Lower leg skin (tissue), 4 donors: ENCODE measurements around the gene TCF7L2. TPM values are rescaled to one million over a fixed set of nuclear protein-coding genes. Genes with fewer than 3 reads are reported as not detected.
"Not testable (repeated sequence)": the region's sequence is repeated elsewhere in the genome, so short reads cannot be mapped to it uniquely, and the experiment has no call there.

Source experiments
- DNase-seq, 2 donors: peaks; one replicate each; pipeline ENCODE4 v3.0.0-alpha.2; 2019; ENCODE audit warnings: low spot score in 2 of 2
- H3K4me3 ChIP-seq: fragments of 200-600 bp; sonication (generic); 2 replicates; pipeline ENCODE4 v1.5.1; 2017; ENCODE audit warnings: mild to moderate bottlenecking, low read depth; ENCODE audit not compliant: poor library complexity, severe bottlenecking
- CTCF ChIP-seq, 3 donors: fragments of 450-650 bp; IDR thresholded peaks; one replicate each; pipeline ENCODE4 v1.5.1; 2016; ENCODE audit warnings: antibody characterized with exemption in 3 of 3, mild to moderate bottlenecking in 3 of 3, moderate library complexity in 2 of 3
- POLR2A ChIP-seq, 2 donors: fragments of 450-650 bp; IDR thresholded peaks; one replicate each; pipeline ENCODE4 v1.6.1; 2016 to 2017; ENCODE audit warnings: antibody characterized with exemption in 2 of 2, mild to moderate bottlenecking in 1 of 2, moderate library complexity in 1 of 2
- WGBS, 2 donors: methylation state at CpG; one replicate each; pipeline ENCODE4 v1.1.5; 2018; 5-methylcytosine and 5-hydroxymethylcytosine counted together
- intact Hi-C: fragments of 100-400 bp; cut with DNase I; formaldehyde crosslinking; loops from one replicate; pipeline ENCODE4 v1.15.0; 2023; ENCODE audit warnings: low total_unique reads
- total RNA-seq, 4 donors: library from RNA; depleted of rRNA; stranded (reverse); fragments of >200 nt; gene quantifications; one replicate each; pipeline ENCODE4 v1.1.0, GENCODE V29; 2016

The TCF7L2 gene
- total RNA-seq, 4 donors from 2014 or later: 5.6 to 23.1 (median 16.2) TPM

- peak in 1 of 2 donors; percentile 63 for DNase-seq
- H3K4me3 ChIP-seq: no peak overlapping the region
- WGBS, 2 donors: 83% methylated on average over 10 of the region's 10 CpGs
- TF ChIP-seq POLR2A (IDR thresholded peaks at IDR 0.05) (no peak), CTCF (IDR thresholded peaks at IDR 0.05) (no peak)
- intact Hi-C loops: no loop called here
Measured at GRCh38 chr10:113061557-113061956, 111.5 kb downstream of the TCF7L2 start.

- peak in 1 of 2 donors; percentile 67 for DNase-seq
- WGBS, 2 donors: 76 to 79% methylated on average over 14 of the region's 14 CpGs
- H3K4me3 ChIP-seq: no peak overlapping the region
- intact Hi-C loops: no loop called here
- TF ChIP-seq CTCF (IDR thresholded peaks at IDR 0.05): no peak
- TF ChIP-seq POLR2A (IDR thresholded peaks at IDR 0.05): no peak
Measured at GRCh38 chr10:113063043-113063967, 113.3 kb downstream of the TCF7L2 start.

GRCh38 chr10:113064039-113064438, 114.0 kb downstream of the TCF7L2 start:
- 81 to 90% methylated on average over 5 of the region's 5 CpGs for WGBS, 2 donors

GRCh38 chr10:113066120-113066519, 116.1 kb downstream of the TCF7L2 start:
- H3K4me3 ChIP-seq, intact Hi-C loops: not testable (repeated sequence)
- WGBS, 2 donors: 98% methylated on average over 8 of the region's 8 CpGs
- peak in 1 of 2 donors; percentile 59 for DNase-seq

More at GRCh38 chr10:113064039-113064438, 114.0 kb downstream of the TCF7L2 start:
- intact Hi-C loops: no loop called here
- no peak for TF ChIP-seq CTCF (IDR thresholded peaks at IDR 0.05)
- TF ChIP-seq POLR2A (IDR thresholded peaks at IDR 0.05): no peak
- no peak overlapping the region for H3K4me3 ChIP-seq
- no peak for DNase-seq

GRCh38 chr10:113066561-113067312, 116.7 kb downstream of the TCF7L2 start:
- intact Hi-C loops: no loop called here
- no peak for TF ChIP-seq CTCF (IDR thresholded peaks at IDR 0.05)
- no peak for TF ChIP-seq POLR2A (IDR thresholded peaks at IDR 0.05)
- 81% methylated on average over 6 of the region's 6 CpGs for WGBS, 2 donors
- DNase-seq: peak in 1 of 2 donors; percentile 17
- no peak overlapping the region for H3K4me3 ChIP-seq

GRCh38 chr10:113067501-113067900, 117.5 kb downstream of the TCF7L2 start:
- no peak overlapping the region for H3K4me3 ChIP-seq
- WGBS, 2 donors: 29 to 40% methylated on average over 4 of the region's 4 CpGs
- peak in 1 of 2 donors; percentile 82 for DNase-seq
- intact Hi-C loops: no loop called here
- TF ChIP-seq CTCF (IDR thresholded peaks at IDR 0.05): no peak
- no peak for TF ChIP-seq POLR2A (IDR thresholded peaks at IDR 0.05)
